Stimulated activated CD8-positive, alpha-beta memory T cell treated with anti-CD3 and anti-CD28 coated beads, Interleukin-7, amount 100 ng/mL, for 4 hours (primary cell): Measurements from ENCODE around the gene LSAMP.
"Not testable (repeated sequence)": the region's sequence is repeated elsewhere in the genome, so short reads cannot be mapped to it uniquely, and the experiment has no call there.

Experiments used
- DNase-seq, 2 donors: peaks; one replicate each; pipeline ENCODE4 v3.0.0-alpha.2; 2020; ENCODE audit warnings: low read depth in 2 of 2

The LSAMP gene

DNA sequence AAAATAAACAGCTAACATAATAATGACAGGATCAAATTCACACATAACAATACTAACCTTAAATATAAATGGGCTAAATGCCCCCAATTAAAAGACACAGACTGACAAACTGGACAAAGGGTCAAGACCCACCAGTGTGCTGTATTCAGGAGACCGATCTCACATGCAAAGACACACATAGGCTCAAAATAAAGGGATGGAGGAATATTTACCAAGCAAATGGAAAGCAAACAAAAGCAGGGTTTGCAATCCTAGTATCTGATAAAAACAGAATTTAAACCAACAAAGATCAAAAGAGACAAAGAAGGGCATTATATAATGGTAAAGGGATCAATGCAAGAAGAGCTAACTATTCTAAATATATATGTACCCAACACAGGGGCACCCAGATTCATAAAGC lies 692.3 kb downstream of the LSAMP start:
- DNase-seq = not testable (repeated sequence)
